Skeletal muscle satellite cell (primary cell): Measurements from ENCODE around the gene RAPGEF4.

ENCODE experiments used
- H3K27me3 ChIP-seq: 2 replicates; pipeline ENCODE4 v1.7.0; 2013; ENCODE audit warnings: low read length; ENCODE audit not compliant: control insufficient read depth, insufficient read depth
- H3K36me3 ChIP-seq: 2 replicates; pipeline ENCODE4 v1.7.0; 2013; ENCODE audit warnings: mild to moderate bottlenecking, control low read depth, low read length; ENCODE audit not compliant: insufficient read depth
- H3K4me1 ChIP-seq: 2 replicates; pipeline ENCODE4 v1.7.0; 2013; ENCODE audit warnings: low read length; ENCODE audit not compliant: control insufficient read depth, insufficient read depth
- H3K4me2 ChIP-seq: 2 replicates; pipeline ENCODE4 v1.7.0; 2013; ENCODE audit warnings: mild to moderate bottlenecking, low read length
- H3K4me3 ChIP-seq: 2 replicates; pipeline ENCODE4 v1.7.0; 2013; ENCODE audit warnings: low read length
- H3K9ac ChIP-seq: 2 replicates; pipeline ENCODE4 v1.7.0; 2013; ENCODE audit warnings: mild to moderate bottlenecking, low read depth, low read length, moderate library complexity
- H3K9me3 ChIP-seq: replicated peaks from 2 replicates; pipeline ENCODE4 v1.7.0; 2013; ENCODE audit warnings: mild to moderate bottlenecking, control low read depth, low read length

RAPGEF4 gene

DNA sequence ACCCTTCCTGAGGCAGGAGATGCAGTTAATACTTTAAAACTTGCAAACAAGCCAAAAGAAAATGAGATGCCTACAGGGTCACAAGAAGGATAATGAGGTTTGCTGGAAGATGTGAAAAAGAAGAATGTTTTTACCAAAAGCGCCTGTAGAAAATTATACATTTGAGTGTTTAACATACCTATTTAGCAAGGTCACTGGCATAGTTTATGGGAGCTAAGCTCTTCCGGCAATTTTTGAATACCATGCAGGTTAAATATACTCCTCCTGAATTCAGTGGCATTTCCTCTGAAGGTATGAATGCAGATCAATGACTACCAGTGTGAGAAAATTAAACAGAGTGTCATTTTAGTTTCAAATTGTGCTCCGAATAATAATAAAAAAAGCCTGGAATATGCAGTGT is 318.8 kb downstream of the RAPGEF4 start:
- Histone ChIP-seq H3K4me2 (no peak overlapping the region), H3K27me3 (no peaks in the 10 kb centered on the region), H3K9me3 (no peaks in the 10 kb centered on the region), H3K36me3 (no peaks in the 10 kb centered on the region), H3K9ac (no peak overlapping the region), H3K4me1 (peaks cover 23% of the 10 kb centered on the region), H3K4me3 (no peak overlapping the region)

DNA sequence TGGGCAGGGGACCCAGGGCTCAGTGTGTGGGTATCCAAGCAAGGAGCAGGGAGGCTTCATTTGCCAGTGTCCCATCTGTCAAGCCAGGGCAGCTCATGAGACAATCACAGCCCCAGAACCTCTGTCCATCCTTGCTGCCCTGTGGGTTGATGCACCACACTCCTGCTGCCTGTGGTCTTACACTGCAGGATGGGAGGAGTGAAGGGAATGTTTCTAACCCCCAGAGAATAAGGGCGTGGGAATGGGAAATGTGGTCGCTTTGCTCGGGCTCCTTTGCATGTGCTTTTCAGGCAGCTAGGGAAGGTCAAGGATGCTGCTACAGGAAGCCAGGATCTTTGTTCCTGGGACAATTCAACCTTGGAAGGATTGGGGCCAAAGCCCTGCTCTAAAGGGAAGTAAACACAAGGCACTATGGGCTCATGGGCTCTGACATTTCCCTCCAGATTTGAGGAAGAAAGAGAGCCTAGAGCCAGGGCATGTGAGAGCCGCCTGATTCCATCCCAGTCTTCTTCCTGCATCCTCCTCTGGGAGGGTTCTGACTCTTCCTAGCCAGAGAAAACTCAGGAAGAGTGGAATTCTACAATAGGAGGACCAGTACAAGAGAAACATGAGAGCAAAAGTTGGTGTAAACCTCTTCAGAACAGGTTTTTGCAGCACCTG is 321.2 kb downstream of the RAPGEF4 start:
- no peaks in the 10 kb centered on the region for H3K36me3 ChIP-seq
- H3K27me3 ChIP-seq, result no peaks in the 10 kb centered on the region
- no peak overlapping the region for H3K4me2 ChIP-seq
- H3K9me3 ChIP-seq, result no peaks in the 10 kb centered on the region
- H3K9ac ChIP-seq, result no peak overlapping the region
- H3K4me3 ChIP-seq, result no peak overlapping the region
- peaks cover 8% of the 10 kb centered on the region for H3K4me1 ChIP-seq

DNA sequence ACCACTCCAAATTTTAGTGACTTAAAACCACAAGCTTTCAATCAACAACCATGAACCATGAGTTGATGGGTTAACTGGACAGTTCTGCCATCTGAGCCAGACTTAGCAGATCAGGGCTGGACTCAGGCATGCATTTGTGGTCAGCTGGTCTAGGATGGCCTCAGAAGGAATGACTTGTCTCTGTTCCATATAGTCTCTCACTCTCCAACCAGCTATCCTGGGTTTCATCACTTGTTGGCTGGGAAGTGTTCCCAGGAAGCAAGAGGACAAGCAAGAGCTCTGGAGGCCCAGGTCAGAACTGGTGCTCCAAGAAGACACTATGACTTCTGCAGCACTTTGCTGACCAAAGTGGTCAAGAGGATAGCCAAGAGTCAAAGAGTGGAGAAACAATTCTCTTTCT is 322.5 kb downstream of the RAPGEF4 start:
- Histone ChIP-seq H3K4me1 (peaks cover 7% of the 10 kb centered on the region), H3K9me3 (no peaks in the 10 kb centered on the region), H3K4me3 (no peak overlapping the region), H3K27me3 (no peaks in the 10 kb centered on the region), H3K9ac (no peak overlapping the region), H3K36me3 (no peaks in the 10 kb centered on the region), H3K4me2 (no peak overlapping the region)

DNA sequence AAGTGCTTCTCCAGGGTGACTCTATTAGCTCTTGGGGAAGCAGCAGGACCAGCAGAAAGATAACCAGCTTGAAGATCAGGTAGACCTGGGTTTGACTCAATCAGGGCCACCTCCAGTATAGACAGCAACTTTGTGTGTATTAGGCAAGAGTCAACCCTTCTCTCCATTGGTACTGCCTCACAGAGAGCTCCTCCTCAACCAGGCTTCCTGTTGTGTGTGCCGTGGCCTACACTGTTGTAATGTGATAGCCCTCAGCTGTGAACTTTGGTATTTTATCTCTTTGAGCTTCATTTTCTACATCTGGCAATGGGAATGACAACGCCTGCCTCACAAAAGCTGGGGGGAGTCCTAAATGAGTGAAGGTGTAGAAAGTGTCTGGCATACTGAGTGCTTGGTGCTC is 323.0 kb downstream of the RAPGEF4 start:
- Histone ChIP-seq H3K4me2 (no peak overlapping the region), H3K4me3 (no peak overlapping the region), H3K4me1 (peaks cover under 1% of the 10 kb centered on the region), H3K36me3 (no peaks in the 10 kb centered on the region), H3K27me3 (no peaks in the 10 kb centered on the region), H3K9ac (no peak overlapping the region), H3K9me3 (no peaks in the 10 kb centered on the region)

DNA sequence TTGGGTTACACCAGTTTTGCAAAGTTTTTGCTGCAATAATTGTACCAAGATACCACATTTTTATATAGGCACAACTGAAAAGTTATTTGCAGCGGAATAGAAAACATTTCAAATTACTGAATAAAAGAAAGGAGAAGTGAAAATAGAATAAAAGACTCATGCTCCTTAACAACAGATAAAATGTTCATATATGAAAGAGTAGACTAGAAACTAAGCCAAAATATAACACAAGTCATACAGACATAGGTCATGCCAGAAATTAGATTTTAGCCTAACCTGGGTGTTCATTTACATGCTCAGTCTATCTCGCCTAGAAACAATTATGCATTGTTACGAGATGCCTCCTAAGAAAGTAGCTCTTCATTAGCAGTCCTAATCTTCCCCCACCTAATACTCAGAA is 323.6 kb downstream of the RAPGEF4 start:
- H3K4me2 ChIP-seq, result no peak overlapping the region
- H3K27me3 ChIP-seq, result no peaks in the 10 kb centered on the region
- H3K4me3 ChIP-seq, result no peak overlapping the region
- H3K9me3 ChIP-seq, result no peaks in the 10 kb centered on the region
- H3K36me3 ChIP-seq, result no peaks in the 10 kb centered on the region
- H3K9ac ChIP-seq, result no peak overlapping the region
- H3K4me1 ChIP-seq, result no peaks in the 10 kb centered on the region

DNA sequence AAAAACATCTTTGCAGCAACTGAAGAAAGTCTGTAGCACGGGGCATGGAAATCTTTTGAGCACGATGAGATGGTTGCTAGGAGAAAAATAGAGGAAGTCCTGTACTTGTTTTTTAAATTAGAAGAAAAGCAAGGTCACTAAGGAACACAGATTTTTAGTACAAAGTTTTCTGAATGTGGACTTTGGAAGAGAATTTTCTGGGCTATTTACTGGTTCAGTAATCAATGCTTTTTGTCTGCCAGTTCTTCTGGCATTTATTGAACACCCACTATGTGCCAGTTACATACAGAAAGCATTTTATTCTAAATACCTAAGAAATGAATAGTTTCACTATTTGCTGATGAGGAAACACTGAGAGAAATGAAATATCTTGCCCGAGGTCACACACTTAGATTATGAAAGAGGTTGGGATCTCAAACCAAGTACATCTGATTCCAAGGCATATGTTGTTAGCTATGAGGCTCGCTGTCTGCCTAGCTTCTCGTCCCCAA is 324.4 kb downstream of the RAPGEF4 start:
- H3K9ac ChIP-seq, result no peak overlapping the region

DNA sequence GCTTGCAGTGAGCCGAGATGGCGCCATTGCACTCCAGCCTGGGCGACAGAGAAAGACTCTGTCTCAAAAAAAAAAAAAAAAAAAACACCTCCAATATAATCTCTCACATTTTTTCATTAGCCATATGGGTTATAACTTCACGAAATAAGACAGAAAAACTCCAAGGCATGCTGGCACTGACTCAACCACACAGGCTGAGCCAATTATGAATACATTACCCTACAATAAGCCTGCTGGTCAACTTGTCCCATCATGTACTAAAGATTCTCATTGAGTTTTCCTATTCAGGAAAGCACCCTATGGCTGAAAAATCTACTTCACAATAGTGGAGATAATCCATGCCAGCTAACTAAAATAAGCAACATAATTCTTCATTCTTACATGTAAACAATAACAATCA is 327.2 kb downstream of the RAPGEF4 start:
- H3K4me3 ChIP-seq, result no peak overlapping the region
- no peaks in the 10 kb centered on the region for H3K27me3 ChIP-seq
- no peaks in the 10 kb centered on the region for H3K36me3 ChIP-seq
- no peak overlapping the region for H3K4me2 ChIP-seq
- no peak overlapping the region for H3K9ac ChIP-seq
- no peaks in the 10 kb centered on the region for H3K4me1 ChIP-seq
- no peaks in the 10 kb centered on the region for H3K9me3 ChIP-seq

More for the DNA sequence above, 324.4 kb downstream of the RAPGEF4 start:
- no peaks in the 10 kb centered on the region for H3K9me3 ChIP-seq
- H3K4me1 ChIP-seq, result no peaks in the 10 kb centered on the region
- no peaks in the 10 kb centered on the region for H3K36me3 ChIP-seq
- H3K4me2 ChIP-seq, result no peak overlapping the region
- no peak overlapping the region for H3K4me3 ChIP-seq
- no peaks in the 10 kb centered on the region for H3K27me3 ChIP-seq

DNA sequence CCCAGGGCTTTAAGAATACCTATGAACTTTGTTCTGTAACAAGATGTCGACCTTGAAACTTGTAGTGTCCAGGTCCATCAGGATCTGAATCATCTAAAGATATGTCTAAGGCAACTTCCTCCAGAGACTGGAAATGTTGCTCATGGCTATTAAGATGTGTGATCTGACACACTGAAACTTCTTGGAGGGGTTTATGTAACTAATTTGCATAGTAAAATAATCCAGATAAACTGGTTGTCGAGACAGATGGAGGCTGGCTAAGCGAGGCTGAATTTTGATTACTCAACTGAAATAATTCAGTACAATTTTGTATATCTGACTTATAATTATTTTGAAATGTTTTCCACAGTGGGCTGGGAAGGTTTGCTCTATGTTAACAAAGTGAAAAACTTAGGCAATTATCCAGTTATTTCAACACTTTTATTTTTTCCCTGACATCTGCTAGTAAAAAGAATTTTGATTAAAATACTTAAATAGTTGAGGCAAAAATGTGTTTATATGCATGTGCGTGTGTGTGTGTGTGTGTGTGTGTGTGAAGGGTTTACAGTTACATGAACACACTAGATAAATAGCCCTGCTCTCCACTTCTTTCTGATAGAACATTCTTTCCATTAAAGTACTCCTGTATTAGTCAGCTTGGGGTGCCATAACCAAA is 328.6 kb downstream of the RAPGEF4 start:
- Histone ChIP-seq H3K4me3 (no peak overlapping the region), H3K27me3 (no peaks in the 10 kb centered on the region), H3K4me1 (no peaks in the 10 kb centered on the region), H3K9ac (no peak overlapping the region), H3K36me3 (no peaks in the 10 kb centered on the region), H3K4me2 (no peak overlapping the region), H3K9me3 (no peaks in the 10 kb centered on the region)

DNA sequence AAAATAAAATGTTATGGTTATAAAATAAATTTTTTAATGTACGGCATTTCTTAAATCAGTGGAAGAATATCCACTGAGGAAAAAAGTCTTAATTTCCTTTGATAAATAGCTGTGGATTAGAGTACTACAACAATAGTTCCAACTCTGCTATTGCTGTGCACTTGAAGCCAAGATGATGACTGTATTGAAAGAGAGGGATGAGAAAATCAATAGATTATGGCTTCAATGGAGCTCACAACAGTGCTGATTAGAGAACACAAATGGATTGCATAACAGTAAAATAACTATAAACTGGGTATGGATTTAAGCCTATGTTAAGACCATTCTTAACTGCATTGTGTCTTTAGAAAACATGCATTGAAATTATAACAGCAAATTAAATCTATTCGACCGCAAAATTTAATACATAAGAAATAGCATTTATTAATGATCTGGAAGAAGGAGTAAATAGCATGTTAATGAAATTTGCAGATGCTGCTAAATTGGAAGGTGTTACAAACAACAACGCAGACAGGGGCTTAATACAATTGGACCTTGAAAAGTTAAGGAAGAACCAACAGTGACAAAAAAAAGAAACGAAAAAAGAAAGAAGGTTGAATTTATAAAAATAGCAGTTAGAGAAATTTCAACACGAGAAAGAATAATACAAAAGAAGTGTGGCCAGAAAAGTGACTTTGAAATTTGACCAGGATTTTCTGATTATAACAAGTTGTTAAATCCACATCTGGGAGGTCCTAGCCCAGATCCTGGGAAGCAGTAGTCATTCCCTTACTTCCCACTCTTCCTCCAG is 331.4 kb downstream of the RAPGEF4 start:
- no peaks in the 10 kb centered on the region for H3K27me3 ChIP-seq
- no peak overlapping the region for H3K4me2 ChIP-seq
- H3K9me3 ChIP-seq, result no peaks in the 10 kb centered on the region
- no peak overlapping the region for H3K9ac ChIP-seq
- no peaks in the 10 kb centered on the region for H3K36me3 ChIP-seq
- no peaks in the 10 kb centered on the region for H3K4me1 ChIP-seq
- no peak overlapping the region for H3K4me3 ChIP-seq

DNA sequence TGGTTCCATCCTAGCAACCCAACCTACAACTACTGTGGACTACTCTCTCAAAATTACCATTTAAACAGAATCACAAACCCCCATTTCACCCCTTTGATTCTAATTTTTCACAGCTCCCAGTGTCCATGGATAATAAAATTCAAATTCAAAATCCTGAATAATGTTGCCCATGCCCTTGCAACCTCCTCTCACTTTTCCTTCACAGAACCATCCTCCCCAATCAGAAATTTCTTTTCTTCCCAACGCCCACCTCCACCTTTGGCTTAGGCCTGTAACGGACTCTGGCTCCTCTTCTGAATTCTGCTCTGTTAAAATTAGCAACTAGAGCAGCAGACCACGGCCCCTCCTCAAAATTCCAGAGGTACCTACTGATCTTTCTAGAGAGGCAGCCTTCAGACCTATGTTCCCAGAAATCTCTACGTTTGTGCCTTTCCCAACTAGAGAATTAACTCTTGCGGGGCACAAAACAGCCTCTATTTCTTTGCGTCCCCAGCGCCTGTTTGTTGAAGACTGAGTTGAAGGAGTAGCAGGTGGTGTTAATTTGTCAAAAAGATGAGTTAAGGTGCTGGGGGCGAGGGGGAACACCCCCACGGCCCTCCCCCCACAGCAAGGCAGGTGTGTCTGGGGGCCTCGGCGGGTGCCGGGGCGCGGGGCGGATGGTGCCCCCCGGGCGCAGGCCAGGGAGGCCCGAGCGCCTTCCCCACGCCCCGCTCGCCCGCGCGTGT is 339.6 kb downstream of the RAPGEF4 start:
- H3K36me3 ChIP-seq, result no peaks in the 10 kb centered on the region
- peak overlapping the region; percentile 96 for H3K9ac ChIP-seq
- H3K4me3 ChIP-seq, result peak overlapping the region; percentile 87
- no peaks in the 10 kb centered on the region for H3K27me3 ChIP-seq
- H3K4me2 ChIP-seq, result peak overlapping the region; percentile 78
- H3K4me1 ChIP-seq, result peaks cover 31% of the 10 kb centered on the region
- H3K9me3 ChIP-seq, result no peaks in the 10 kb centered on the region
